WERI-Rb-1 (cell line): Measurements from ENCODE around the gene TTC22.

Experiments
- DNase-seq: peaks from one replicate; pipeline ENCODE4 v3.0.0-alpha.2; 2020
- H3K27ac ChIP-seq: fragments of 250-450 bp; sonication (Bioruptor Pico); 2 replicates; pipeline ENCODE4 v1.5.1; 2020; ENCODE audit warnings: mild to moderate bottlenecking, moderate library complexity
- H3K27me3 ChIP-seq: fragments of 250-450 bp; sonication (Bioruptor Pico); 2 replicates; pipeline ENCODE4 v1.5.1; 2021; ENCODE audit warnings: mild to moderate bottlenecking, low read depth, moderate library complexity; ENCODE audit not compliant: insufficient read depth, severe bottlenecking
- H3K36me3 ChIP-seq: fragments of 250-450 bp; sonication (Bioruptor Pico); 2 replicates; pipeline ENCODE4 v1.5.1; 2020; ENCODE audit warnings: mild to moderate bottlenecking, moderate library complexity
- H3K4me3 ChIP-seq: 2 replicates; pipeline ENCODE4 v1.5.1; 2011; ENCODE audit warnings: low read depth, mild to moderate bottlenecking, control low read depth, low read length
- H3K9me3 ChIP-seq: fragments of 250-450 bp; sonication (Bioruptor Pico); 2 replicates; pipeline ENCODE4 v1.5.1; 2021; ENCODE audit warnings: mild to moderate bottlenecking, moderate library complexity; ENCODE audit not compliant: severe bottlenecking
- CTCF ChIP-seq: IDR thresholded peaks from 2 replicates; pipeline ENCODE4 v1.5.1; 2011; ENCODE audit warnings: low read depth, mild to moderate bottlenecking, control low read depth, inconsistent platforms, low read length

TTC22 gene

GRCh38 chr1:54842206-54842915 lies 41.2 kb upstream of the TTC22 start:
- Histone ChIP-seq H3K27me3 (no peaks in the 10 kb centered on the region), H3K36me3 (no peaks in the 10 kb centered on the region), H3K27ac (no peak overlapping the region), H3K9me3 (no peaks in the 10 kb centered on the region), H3K4me3 (no peak overlapping the region)
- no peak for DNase-seq
- no peak for TF ChIP-seq CTCF

- no peak for TF ChIP-seq CTCF
These were observed 38.7 kb upstream of the TTC22 start for GRCh38 chr1:54839824-54840223.

GRCh38 chr1:54838565-54839180 lies 37.5 kb upstream of the TTC22 start:
- Histone ChIP-seq H3K36me3 (no peaks in the 10 kb centered on the region), H3K27ac (no peak overlapping the region), H3K9me3 (no peaks in the 10 kb centered on the region), H3K4me3 (no peak overlapping the region), H3K27me3 (no peaks in the 10 kb centered on the region)
- no peak for DNase-seq
- TF ChIP-seq CTCF = no peak

More at GRCh38 chr1:54839824-54840223, 38.7 kb upstream of the TTC22 start:
- DNase-seq = no peak
- Histone ChIP-seq H3K9me3 (no peaks in the 10 kb centered on the region), H3K27ac (no peak overlapping the region), H3K36me3 (no peaks in the 10 kb centered on the region), H3K27me3 (no peaks in the 10 kb centered on the region), H3K4me3 (no peak overlapping the region)

GRCh38 chr1:54837002-54837853 lies 36.1 kb upstream of the TTC22 start:
- no peak overlapping the region for H3K4me3 ChIP-seq
- no peaks in the 10 kb centered on the region for H3K27me3 ChIP-seq
- DNase-seq = no peak
- TF ChIP-seq CTCF = no peak
- no peak overlapping the region for H3K27ac ChIP-seq
- no peaks in the 10 kb centered on the region for H3K36me3 ChIP-seq
- no peaks in the 10 kb centered on the region for H3K9me3 ChIP-seq

- no peak for TF ChIP-seq CTCF
- no peak overlapping the region for H3K27ac ChIP-seq
- no peaks in the 10 kb centered on the region for H3K9me3 ChIP-seq
- H3K27me3 ChIP-seq = no peaks in the 10 kb centered on the region
- DNase-seq = no peak
- no peaks in the 10 kb centered on the region for H3K36me3 ChIP-seq
- H3K4me3 ChIP-seq = no peak overlapping the region
These were observed 35.5 kb upstream of the TTC22 start for GRCh38 chr1:54836594-54836993.
